Heart right ventricle (tissue), 16 donors: ENCODE data around the gene WDR54. TPM values are rescaled to one million over a fixed set of nuclear protein-coding genes. Genes with fewer than 3 reads are reported as not detected.

Experiments used
- ATAC-seq, 8 donors: fragments of 200-7000 bp; cut with Tn5 transposase; one replicate each; pipeline ENCODE4 v1.9.1; 2020; ENCODE audit warnings: mild to moderate bottlenecking in 8 of 8, moderate library complexity in 8 of 8, moderate number of reproducible peaks in 1 of 8
- DNase-seq, 2 donors: peaks; one replicate each; pipeline ENCODE4 v3.0.0-alpha.2; 2020
- H3K27ac ChIP-seq, 10 donors: fragments of 200-600 bp; sonication (generic) in 2 of 10; one replicate each; pipeline versions ENCODE4 v1.5.0 to v1.8.0; 2020 to 2022; ENCODE audit warnings: mild to moderate bottlenecking in 3 of 10
- H3K27me3 ChIP-seq, 7 donors: fragments of 200-600 bp; one replicate each; pipeline ENCODE4 v1.8.0; 2021 to 2022; ENCODE audit warnings: mild to moderate bottlenecking in 2 of 7
- H3K36me3 ChIP-seq, 9 donors: fragments of 200-600 bp; sonication (generic) in 1 of 9; one replicate each; pipeline versions ENCODE4 v1.5.0 to v1.8.0; 2020 to 2022; ENCODE audit warnings: mild to moderate bottlenecking in 2 of 9
- H3K4me1 ChIP-seq, 9 donors: fragments of 200-600 bp; sonication (generic) in 1 of 9; one replicate each; pipeline versions ENCODE4 v1.5.0 to v1.8.0; 2020 to 2022; ENCODE audit warnings: mild to moderate bottlenecking in 4 of 9
- H3K4me3 ChIP-seq, 10 donors: fragments of 200-600 bp; sonication (generic) in 2 of 10; one replicate each; pipeline versions ENCODE4 v1.5.0 to v1.8.0; 2020 to 2022; ENCODE audit warnings: mild to moderate bottlenecking in 7 of 10, moderate library complexity in 2 of 10
- H3K9me3 ChIP-seq, 11 donors: fragments of 200-600 bp in 10 of 11; sonication (generic) in 2 of 11; one replicate each; pipeline versions ENCODE4 v1.5.0 to v1.8.0; 2013 to 2022; ENCODE audit warnings: mild to moderate bottlenecking in 2 of 11, control low read depth in 1 of 11, moderate library complexity in 1 of 11
- WGBS, 2 donors: extraction: QIAGEN DNeasy Blood & Tissue Kit; methylation state at CpG; one replicate each; pipeline ENCODE4 v1.1.7; 2013; ENCODE audit warnings: inconsistent platforms in 1 of 2; 5-methylcytosine and 5-hydroxymethylcytosine counted together
- intact Hi-C, 10 donors: fragments of 100-400 bp; cut with DNase I; formaldehyde crosslinking; loops; one replicate each; pipeline versions ENCODE4 v1.11.1 to v1.14.2; 2022
- polyA plus RNA-seq, 2 donors: library from polyadenylated mRNA; stranded (reverse); fragments of 200-250 nt; gene quantifications; one replicate each; pipeline ENCODE4 v1.2.3, GENCODE V29; 2013
- total RNA-seq, 10 donors: library from RNA; stranded (reverse); fragmentation: NEBNext Ultra II Directional in 3 of 10; extraction: Animal tissue kit (Norgen Biotek cat#: 25700) in 3 of 10; gene quantifications; one replicate each; pipeline versions ENCODE4 v1.2.1 to v1.2.4, GENCODE V29; 2021 to 2023
- TF ChIP-seq, protein P1 (sequence below), 9 donors: fragments of 200-600 bp; sonication (generic) in 2 of 9; IDR thresholded peaks; one replicate each; pipeline versions ENCODE4 v1.5.0 to v1.8.0; 2021 to 2022; ENCODE audit warnings: antibody characterized with exemption in 9 of 9, mild to moderate bottlenecking in 5 of 9, moderate library complexity in 1 of 9
- donor health status: Arrhythmogenic right ventricular cardiomyopathy.
- donor health status: ischemic (EF 13 %, LVEDD 7.1; RV severe dilation, severe dysfunction).
- donor health status: healthy with polysubstance abuse.
- donor health status: DM: no; HTN: yes; CAD: no.
- donor health status: DM: no; HTN: no; CAD: no.
- donor health status: ischemic (EF 25% LVEDD 6.9; RV normal size, moderate dysfunction).
- donor health status: ischemic (EF 25% LVEDD 5.7; RV mildly dilated, moderate dysfunction).
- donor health status: healthy.
- donor health status: DM: yes; HTN: yes; CAD: no.
- donor health status: Ischemic cardiomyopathy.
- donor health status: ischemic (EF 35%, LVEDD 5.7; RV mildly dilated, moderate dysfunction).
- donor health status: nonischemic (EF 11% LVEDD 7.7; RV severe dilation, severe dysfunction).
- donor health status: DM: yes; HTN: yes; CAD: no.
- donor health status: PGD.
- donor health status: ischemic (EF 29% LVEDD 5.4; RV normal size, mild dysfunction).
- donor health status: nonischemic (EF 23%, LVEDD 6.1; RV moderate dilation, normal function).

The WDR54 gene
- total and polyA plus RNA-seq, 12 donors: 1.1 to 8.7 (median 2.7) TPM

DNA sequence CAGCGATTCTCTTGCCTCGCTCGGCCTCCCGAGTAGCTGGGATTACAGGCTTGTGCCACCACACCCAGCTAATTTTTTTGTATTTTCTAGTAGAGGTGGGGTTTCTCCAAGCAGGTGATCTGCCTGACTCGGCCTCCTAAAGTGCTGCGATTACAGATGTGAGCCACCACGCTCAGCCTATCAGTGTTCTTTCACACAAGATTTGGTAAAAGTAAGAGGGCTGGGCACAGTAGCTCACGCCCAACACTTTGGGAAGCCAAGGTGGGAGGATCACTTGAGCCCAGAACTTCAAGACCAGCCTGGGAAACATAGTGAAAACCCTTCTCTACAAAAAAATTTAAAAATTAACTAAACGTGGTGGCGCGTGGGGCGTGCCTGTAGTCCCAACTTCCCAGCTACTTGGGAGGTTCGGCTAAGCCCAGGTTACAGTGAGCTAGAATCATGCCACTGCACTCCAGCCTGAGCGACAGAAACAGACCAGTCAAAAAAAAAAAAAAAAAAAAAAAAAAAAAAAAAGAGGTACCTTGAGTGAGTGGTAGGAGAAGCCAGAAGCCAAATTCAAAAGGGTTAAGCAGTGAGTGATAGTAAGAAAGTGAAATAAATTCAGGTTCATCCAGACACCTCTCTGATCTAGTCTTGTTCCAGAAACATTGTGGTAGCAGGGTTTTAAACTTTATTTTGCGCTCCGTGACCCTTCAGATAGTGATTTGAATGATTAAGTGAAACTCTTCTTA, 50.0 kb downstream of the WDR54 start:
- intact Hi-C loops: loop anchor here in 2 of 10 donors (1.0 to 5.0 kb wide), 3 partner anchors 13 to 54 kb away; partner anchors contain the start of genes INO80B (in 1 of the 2) and WBP1 (in 1 of the 2)
- TF ChIP-seq, protein P1, sequence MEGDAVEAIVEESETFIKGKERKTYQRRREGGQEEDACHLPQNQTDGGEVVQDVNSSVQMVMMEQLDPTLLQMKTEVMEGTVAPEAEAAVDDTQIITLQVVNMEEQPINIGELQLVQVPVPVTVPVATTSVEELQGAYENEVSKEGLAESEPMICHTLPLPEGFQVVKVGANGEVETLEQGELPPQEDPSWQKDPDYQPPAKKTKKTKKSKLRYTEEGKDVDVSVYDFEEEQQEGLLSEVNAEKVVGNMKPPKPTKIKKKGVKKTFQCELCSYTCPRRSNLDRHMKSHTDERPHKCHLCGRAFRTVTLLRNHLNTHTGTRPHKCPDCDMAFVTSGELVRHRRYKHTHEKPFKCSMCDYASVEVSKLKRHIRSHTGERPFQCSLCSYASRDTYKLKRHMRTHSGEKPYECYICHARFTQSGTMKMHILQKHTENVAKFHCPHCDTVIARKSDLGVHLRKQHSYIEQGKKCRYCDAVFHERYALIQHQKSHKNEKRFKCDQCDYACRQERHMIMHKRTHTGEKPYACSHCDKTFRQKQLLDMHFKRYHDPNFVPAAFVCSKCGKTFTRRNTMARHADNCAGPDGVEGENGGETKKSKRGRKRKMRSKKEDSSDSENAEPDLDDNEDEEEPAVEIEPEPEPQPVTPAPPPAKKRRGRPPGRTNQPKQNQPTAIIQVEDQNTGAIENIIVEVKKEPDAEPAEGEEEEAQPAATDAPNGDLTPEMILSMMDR (IDR thresholded peaks at IDR 0.05): no peak
- DNase-seq: no peak
- Histone ChIP-seq H3K27me3 (no peaks in the 10 kb centered on the region), H3K9me3 (no peaks in the 10 kb centered on the region), H3K4me3 (peak overlapping the region; percentile 46 to 87 (median 80)), H3K27ac (peak overlapping the region; percentile 50 to 95 (median 88)), H3K36me3 (peaks cover 0 to 34% (median 13%) of the 10 kb centered on the region in 9 donors), H3K4me1 (peaks cover 5 to 34% (median 25%) of the 10 kb centered on the region in 9 donors)
- peak in 1 of 8 donors; percentile 5 for ATAC-seq
- 58 to 62% methylated on average over 16 of the region's 16 CpGs for WGBS, 2 donors

DNA sequence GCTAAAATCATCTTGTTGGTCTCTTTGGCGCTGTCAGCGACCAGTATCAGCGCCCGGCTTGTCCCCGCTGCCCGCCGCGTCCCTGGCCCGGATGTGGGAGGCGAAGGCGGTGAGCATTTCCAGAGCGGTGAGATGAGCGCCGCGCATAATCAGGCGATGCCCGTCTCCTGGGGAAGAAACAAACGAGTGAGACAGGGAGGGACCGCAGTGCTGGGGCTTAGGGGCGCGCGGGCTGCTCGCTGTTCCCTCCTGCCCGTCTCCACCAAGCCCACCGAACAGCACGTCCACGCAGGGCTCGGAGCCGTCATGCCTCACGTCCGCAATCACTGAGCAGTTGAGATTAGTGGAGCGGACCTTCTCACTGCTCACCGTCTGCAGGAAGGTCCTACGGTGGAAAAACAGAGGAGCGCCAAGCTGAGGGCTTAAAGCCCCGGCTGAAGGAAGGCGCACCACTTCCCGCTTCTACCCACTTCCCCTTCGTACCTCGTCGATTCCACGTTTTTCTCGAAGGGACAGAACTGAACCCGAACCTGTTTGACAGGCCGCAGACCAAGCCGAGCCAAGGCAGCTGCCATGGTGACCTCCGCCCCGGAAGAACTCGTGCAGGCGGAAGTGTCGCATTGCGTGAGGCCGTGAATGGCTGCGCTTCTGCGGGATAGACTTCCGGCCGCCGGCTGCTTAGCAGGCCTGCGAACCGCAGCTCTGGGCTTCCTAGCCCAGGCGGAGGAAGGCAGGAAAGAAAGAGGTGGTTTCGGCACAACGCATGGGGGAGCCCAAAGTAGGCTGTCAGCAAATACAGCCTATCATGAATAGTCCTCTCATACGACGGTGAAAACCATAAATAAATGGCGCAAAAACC, 50.8 kb downstream of the WDR54 start, which contains the start of gene MRPL53:
Gene MRPL53, minus strand, starts transcription at position 595 of the 859 bp plus-strand sequence. Its CDS starts 20 bp downstream, at position 575.
- WGBS, 2 donors: 1% methylated on average over 66 of the region's 66 CpGs
- DNase-seq (peak; percentile 96), ATAC-seq (peak; percentile 91 to 98 (median 97))
- TF ChIP-seq, protein P1 (IDR thresholded peaks at IDR 0.05): no peak
- Histone ChIP-seq H3K4me3 (peak within 1 kb of the TSS; percentile 46 to 87 (median 80)), H3K27me3 (no peaks in the 10 kb centered on the region), H3K4me1 (peaks cover 5 to 36% (median 25%) of the 10 kb centered on the region in 9 donors), H3K9me3 (no peaks in the 10 kb centered on the region), H3K27ac (peak within 1 kb of the TSS; percentile 50 to 95 (median 88)), H3K36me3 (peaks cover 0 to 42% (median 13%) of the 10 kb centered on the region in 9 donors)
- intact Hi-C loops: loop anchor here in 2 of 10 donors (1.0 to 5.0 kb wide), 3 partner anchors 14 to 55 kb away; partner anchors contain the start of genes INO80B (in 1 of the 2) and WBP1 (in 1 of the 2)

DNA sequence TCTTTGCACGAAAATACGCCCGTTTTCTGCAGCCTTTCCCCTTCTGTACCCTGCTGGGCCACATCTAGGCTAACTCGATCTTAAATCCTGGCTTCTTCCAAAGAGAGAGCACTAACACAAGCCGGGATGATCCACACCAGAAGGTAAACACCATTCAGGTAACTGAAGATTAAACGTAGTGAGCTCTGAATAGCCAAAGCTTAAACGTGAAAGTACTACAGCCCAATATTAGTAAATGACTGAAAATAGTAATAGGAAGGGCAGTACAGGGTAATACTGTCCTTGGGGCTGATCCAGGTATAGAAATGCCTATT, 51.4 kb downstream of the WDR54 start:
- Histone ChIP-seq H3K36me3 (peaks cover 0 to 48% (median 13%) of the 10 kb centered on the region in 9 donors), H3K27me3 (no peaks in the 10 kb centered on the region), H3K4me3 (peak overlapping the region; percentile 46 to 87 (median 80)), H3K4me1 (peaks cover 5 to 39% (median 25%) of the 10 kb centered on the region in 9 donors), H3K27ac (peak overlapping the region; percentile 50 to 95 (median 88)), H3K9me3 (no peaks in the 10 kb centered on the region)
- TF ChIP-seq, protein P1 (IDR thresholded peaks at IDR 0.05): no peak
- WGBS, 2 donors: 16% methylated on average over 7 of the region's 7 CpGs
- intact Hi-C loops: loop anchor here in 2 of 10 donors (1.0 to 5.0 kb wide), 3 partner anchors 15 to 56 kb away; partner anchors contain the start of genes INO80B (in 1 of the 2) and WBP1 (in 1 of the 2)
- ATAC-seq: peak in 5 of 8 donors; percentile 1 to 23 (median 13)
- DNase-seq: no peak

DNA sequence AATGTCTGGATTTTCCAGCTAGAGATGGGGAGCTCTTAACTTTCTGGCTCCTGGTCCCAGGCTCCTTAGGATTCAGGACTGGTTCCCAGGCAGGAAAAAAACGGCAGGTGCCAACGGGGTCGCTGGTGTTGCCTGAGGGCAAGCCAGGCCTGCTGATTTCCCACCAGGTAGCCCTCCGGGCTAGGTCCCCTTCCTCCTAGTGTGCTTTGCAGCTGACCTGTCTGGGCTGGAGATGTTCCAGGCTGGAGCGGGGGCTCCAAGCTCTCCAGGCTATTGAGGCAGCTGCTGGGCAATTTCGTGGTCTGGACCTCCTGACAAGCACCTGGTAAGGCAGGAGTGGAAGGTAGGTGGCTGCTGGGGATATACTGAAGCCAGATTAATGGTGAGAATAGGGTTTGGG, 53.0 kb downstream of the WDR54 start:
- Histone ChIP-seq H3K27me3 (no peaks in the 10 kb centered on the region), H3K27ac (no peak overlapping the region), H3K4me3 (no peak overlapping the region), H3K4me1 (peaks cover 5 to 39% (median 27%) of the 10 kb centered on the region in 9 donors), H3K36me3 (peaks cover 0 to 62% (median 13%) of the 10 kb centered on the region in 9 donors), H3K9me3 (no peaks in the 10 kb centered on the region)
- intact Hi-C loops: loop anchor here in 1 of 10 donors (5.0 kb wide), 1 partner anchor 57 kb away; no protein-coding TSS in a partner anchor
- no peak for ATAC-seq
- TF ChIP-seq, protein P1 (IDR thresholded peaks at IDR 0.05): no peak
- no peak for DNase-seq
- 96 to 98% methylated on average over 6 of the region's 6 CpGs for WGBS, 2 donors
